ACC112 (cell line): ENCODE measurements around the gene CSPG5.

Experiments
- H2AFZ ChIP-seq: fragments of 200-600 bp; sonication (generic); one replicate; pipeline ENCODE4 v1.6.0; 2017; ENCODE audit warnings: antibody characterized with exemption, low read length; ENCODE audit not compliant: unreplicated experiment
- H3K27ac ChIP-seq: fragments of 200-600 bp; sonication (generic); 2 replicates; pipeline ENCODE4 v1.5.1; 2014; ENCODE audit warnings: low read depth, mild to moderate bottlenecking, antibody characterized with exemption, low read length, moderate library complexity
- H3K27me3 ChIP-seq: fragments of 200-600 bp; sonication (generic); 2 replicates; pipeline ENCODE4 v1.6.1; 2014; ENCODE audit warnings: mild to moderate bottlenecking, antibody characterized with exemption, low read length, moderate library complexity, mixed read lengths; ENCODE audit not compliant: insufficient read depth
- H3K36me3 ChIP-seq: fragments of 200-600 bp; sonication (generic); 2 replicates; pipeline ENCODE4 v1.6.1; 2016; ENCODE audit warnings: mild to moderate bottlenecking, antibody characterized with exemption, low read length, moderate library complexity, mixed read lengths; ENCODE audit not compliant: insufficient read depth
- H3K4me1 ChIP-seq: fragments of 200-600 bp; sonication (generic); one replicate; pipeline ENCODE4 v1.6.1; 2016; ENCODE audit warnings: low read length, mixed read lengths; ENCODE audit not compliant: insufficient read depth, unreplicated experiment, control insufficient read depth
- H3K4me3 ChIP-seq: fragments of 200-600 bp; sonication (generic); 2 replicates; pipeline ENCODE4 v1.5.1; 2014; ENCODE audit warnings: mild to moderate bottlenecking, low read depth, low read length
- H3K79me2 ChIP-seq: fragments of 200-600 bp; sonication (generic); one replicate; pipeline ENCODE4 v1.6.0; 2016; ENCODE audit warnings: low read length; ENCODE audit not compliant: control insufficient read depth, unreplicated experiment, insufficient read depth

CSPG5 gene

DNA sequence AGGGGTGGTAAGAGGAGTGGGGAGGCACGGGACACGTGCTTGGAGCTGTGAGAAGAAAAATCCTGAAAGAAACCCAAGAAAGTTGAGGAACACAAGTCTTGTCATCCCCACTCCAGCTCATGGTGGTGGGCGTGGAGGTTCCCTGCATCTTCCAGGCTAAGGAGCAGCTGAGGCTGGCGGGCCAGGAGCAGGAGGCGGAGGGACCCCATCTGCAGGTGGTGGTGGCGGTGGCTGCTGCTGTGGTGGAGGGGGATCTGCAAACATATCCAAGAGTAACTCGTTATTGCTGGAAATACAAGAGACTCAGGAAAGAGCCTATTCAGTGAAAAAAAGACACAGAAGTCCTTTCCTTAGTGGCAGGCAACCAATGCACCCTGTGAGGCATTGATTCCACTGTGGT lies 9.4 kb upstream of the CSPG5 start:
- H2AFZ ChIP-seq, result no peak overlapping the region
- no peaks in the 10 kb centered on the region for H3K79me2 ChIP-seq
- 0 out of 2 replicates have a peak, but pooled peaks cover 5% of the 10 kb centered on the region for H3K36me3 ChIP-seq
- no peaks in the 10 kb centered on the region for H3K27me3 ChIP-seq
- no peak overlapping the region for H3K27ac ChIP-seq
- no peak overlapping the region for H3K4me3 ChIP-seq
- peaks cover 6% of the 10 kb centered on the region for H3K4me1 ChIP-seq

DNA sequence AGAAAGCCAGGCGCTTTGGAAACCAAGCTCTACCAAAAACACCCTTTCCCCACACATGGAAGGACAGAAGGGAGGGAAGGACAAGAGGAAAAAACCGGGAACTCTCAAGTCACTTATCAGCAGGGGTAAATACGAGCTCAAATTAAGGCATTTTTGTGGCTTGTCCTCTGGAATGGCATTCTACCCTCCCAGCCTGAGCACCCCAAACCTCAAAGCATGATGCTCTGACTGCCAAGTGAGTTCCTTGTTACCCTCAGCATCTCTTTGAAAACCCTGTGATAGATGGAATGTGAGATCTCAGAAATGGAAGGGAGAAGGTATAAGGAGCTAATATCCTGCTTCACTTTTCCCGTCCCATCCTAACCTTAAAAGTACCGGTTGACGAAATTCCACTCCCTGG lies 8.1 kb upstream of the CSPG5 start:
- H3K36me3 ChIP-seq, result 0 out of 2 replicates have a peak, but pooled peaks cover 5% of the 10 kb centered on the region
- no peaks in the 10 kb centered on the region for H3K79me2 ChIP-seq
- no peak overlapping the region for H3K4me3 ChIP-seq
- H3K27me3 ChIP-seq, result no peaks in the 10 kb centered on the region
- H3K4me1 ChIP-seq, result peaks cover 6% of the 10 kb centered on the region
- H2AFZ ChIP-seq, result no peak overlapping the region
- H3K27ac ChIP-seq, result no peak overlapping the region

DNA sequence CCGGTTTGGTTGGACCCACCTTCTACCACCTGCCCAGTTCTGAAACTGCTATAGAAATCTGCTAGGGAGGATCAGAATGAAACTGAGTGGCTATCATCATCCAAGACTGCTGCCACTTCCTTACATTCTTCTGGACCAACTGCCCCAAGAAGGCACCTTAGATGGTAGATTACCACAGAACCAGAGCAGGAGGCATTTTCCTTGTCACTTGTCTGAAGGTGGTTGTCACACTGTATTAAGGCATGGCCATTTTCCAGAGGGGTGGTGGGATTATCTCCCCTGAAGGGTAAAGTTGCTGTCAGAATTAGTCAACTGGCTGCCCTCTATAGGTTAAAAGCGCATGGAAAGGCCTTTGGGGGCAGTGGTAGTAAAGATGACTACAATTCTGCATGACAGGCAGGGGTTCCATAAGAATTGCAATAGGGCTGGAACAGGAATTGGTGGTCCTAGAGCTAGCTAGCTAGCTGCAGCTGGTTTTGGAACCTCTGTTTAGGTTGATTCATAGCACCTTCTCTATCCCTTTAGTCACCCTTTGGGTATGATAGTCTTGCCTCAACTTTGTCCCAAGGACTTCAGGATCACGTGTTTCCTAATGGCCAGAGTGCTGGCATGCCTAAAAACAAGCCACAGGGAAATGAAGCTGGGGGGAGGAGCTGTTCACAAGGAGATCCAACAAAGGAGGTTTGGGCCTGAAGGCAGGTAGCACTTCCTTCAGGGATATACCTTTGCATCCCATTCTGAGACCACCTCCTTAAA lies 4.8 kb upstream of the CSPG5 start:
- Histone ChIP-seq H3K4me3 (no peak overlapping the region), H3K27me3 (peaks cover 27% of the 10 kb centered on the region), H2AFZ (no peak overlapping the region), H3K27ac (no peak overlapping the region), H3K36me3 (0 out of 2 replicates have a peak, but pooled peaks cover 2% of the 10 kb centered on the region), H3K4me1 (peaks cover 6% of the 10 kb centered on the region), H3K79me2 (no peaks in the 10 kb centered on the region)

DNA sequence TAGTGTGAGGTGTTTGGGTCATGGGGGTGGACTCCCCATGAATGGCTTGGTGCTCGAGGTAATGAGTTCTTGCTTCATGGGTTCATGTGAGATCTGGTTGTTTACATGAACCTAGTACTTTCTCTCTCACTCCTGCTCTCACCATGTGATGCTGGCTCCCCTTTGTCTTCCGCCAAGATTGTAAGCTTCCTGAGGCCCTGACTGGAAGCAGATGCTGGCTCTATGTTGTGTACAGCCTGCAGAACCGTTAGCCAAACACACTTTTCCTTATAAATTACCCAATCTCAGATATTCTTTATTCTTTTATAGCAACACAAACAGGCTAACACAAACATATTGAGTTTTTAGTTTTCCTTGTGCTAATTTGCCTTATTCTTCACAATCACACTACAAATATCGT lies 3.2 kb upstream of the CSPG5 start:
- no peak overlapping the region for H2AFZ ChIP-seq
- no peaks in the 10 kb centered on the region for H3K79me2 ChIP-seq
- H3K4me3 ChIP-seq, result no peak overlapping the region
- H3K27me3 ChIP-seq, result peaks cover 40% of the 10 kb centered on the region
- 0 out of 2 replicates have a peak, but pooled peaks cover 2% of the 10 kb centered on the region for H3K36me3 ChIP-seq
- peaks cover 6% of the 10 kb centered on the region for H3K4me1 ChIP-seq
- H3K27ac ChIP-seq, result no peak overlapping the region

DNA sequence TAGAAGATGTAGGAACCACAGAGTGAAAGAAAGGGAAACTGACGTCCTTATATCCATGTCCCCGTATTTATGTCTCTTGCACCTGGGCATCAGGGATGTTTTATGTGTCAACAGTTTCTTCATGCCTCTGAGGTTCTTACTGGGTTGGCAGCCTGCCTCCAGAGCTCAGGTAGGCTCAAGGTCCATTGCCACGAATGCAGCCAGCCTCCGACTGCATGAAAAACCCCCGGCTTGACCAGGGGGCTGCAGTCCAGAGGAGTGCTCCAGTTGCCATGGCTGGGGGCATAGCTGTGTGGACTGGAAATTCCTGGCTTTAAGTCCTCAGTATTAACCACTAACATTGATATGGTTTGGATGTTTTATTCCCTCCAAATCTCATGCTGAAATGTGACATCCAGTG lies 2.8 kb upstream of the CSPG5 start:
- Histone ChIP-seq H2AFZ (no peak overlapping the region), H3K27ac (no peak overlapping the region), H3K27me3 (peaks cover 40% of the 10 kb centered on the region), H3K79me2 (no peaks in the 10 kb centered on the region), H3K4me1 (peaks cover 6% of the 10 kb centered on the region), H3K4me3 (no peak overlapping the region), H3K36me3 (0 out of 2 replicates have a peak, but pooled peaks cover 2% of the 10 kb centered on the region)

DNA sequence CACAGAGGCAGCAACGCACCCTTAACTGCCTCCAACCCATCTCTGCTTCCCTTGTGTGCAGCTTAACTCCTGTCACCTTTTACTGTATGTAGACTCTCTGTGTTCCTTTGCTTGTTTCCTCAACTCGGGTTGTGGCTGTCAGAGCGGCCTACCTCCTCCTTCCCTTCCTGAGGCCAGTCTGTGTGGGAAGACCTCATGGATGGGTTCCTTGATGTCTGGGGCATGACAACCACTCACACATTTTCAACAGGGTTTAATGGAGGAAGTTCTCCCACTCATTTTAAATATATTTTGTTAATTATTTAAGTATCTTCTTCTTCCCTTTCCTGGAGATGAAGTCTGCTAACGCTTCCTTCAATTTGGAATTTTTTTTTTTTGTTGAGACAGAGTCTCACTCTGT lies 1.8 kb upstream of the CSPG5 start:
- Histone ChIP-seq H3K27ac (no peak overlapping the region), H3K4me1 (peaks cover 6% of the 10 kb centered on the region), H3K36me3 (0 out of 2 replicates have a peak, but pooled peaks cover 2% of the 10 kb centered on the region), H3K79me2 (no peaks in the 10 kb centered on the region), H3K4me3 (no peak overlapping the region), H2AFZ (no peak overlapping the region), H3K27me3 (peaks cover 40% of the 10 kb centered on the region)

DNA sequence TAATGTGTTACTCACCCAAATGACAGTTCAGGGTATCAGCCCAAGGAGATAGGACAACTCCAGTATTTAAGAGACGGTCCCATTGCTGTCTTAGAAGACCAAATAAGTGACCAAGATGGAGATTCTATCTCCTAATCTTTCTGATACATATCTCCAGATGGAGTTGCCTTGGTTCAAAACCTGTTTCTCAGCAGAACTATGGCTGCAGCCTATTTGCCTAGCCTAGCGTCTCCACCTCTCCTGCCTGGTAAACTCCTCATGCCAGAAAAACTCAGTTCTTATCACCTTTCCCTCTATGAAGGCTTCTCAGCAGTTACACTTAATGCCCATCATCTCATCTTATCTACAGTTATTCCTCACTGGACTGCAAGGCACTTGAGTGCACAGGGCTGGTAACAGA lies 1.2 kb upstream of the CSPG5 start:
- Histone ChIP-seq H2AFZ (no peak overlapping the region), H3K4me1 (peaks cover 6% of the 10 kb centered on the region)

DNA sequence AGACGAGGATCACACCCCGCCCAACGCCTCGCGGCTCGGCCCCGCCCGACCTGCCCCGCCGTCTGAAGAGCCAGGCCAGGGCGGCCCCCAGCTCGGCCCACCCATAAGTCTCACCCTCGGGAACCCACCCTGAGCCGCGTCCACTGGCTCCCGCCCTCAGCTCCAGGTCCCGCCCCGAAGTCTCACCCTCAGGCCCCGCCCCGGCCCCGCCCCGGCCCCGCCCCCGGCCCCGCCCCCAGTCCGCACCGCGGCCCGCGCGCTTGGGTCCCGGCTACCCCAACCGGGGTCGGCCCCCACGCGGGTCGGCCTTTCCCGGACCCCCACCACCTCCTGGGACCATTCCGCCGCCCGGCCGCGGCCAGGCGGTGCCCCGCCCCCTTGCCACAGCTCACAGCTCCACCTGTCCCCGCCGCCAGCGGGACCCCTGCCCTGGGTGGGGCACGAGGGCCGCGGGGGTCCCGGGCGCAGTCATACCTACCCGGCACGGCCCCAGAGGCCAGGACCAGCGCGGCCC lies 489 bp downstream of the CSPG5 start:
- Histone ChIP-seq H2AFZ (peak overlapping the region; percentile 60), H3K79me2 (no peaks in the 10 kb centered on the region), H3K36me3 (no peaks in the 10 kb centered on the region), H3K27me3 (peaks cover 54% of the 10 kb centered on the region), H3K4me1 (no peaks in the 10 kb centered on the region), H3K4me3 (peak overlapping the region; percentile 74), H3K27ac (no peak overlapping the region)

More for the DNA sequence above, 1.2 kb upstream of the CSPG5 start:
- Histone ChIP-seq H3K79me2 (no peaks in the 10 kb centered on the region), H3K4me3 (no peak overlapping the region), H3K27me3 (peaks cover 40% of the 10 kb centered on the region), H3K27ac (no peak overlapping the region), H3K36me3 (no peaks in the 10 kb centered on the region)

DNA sequence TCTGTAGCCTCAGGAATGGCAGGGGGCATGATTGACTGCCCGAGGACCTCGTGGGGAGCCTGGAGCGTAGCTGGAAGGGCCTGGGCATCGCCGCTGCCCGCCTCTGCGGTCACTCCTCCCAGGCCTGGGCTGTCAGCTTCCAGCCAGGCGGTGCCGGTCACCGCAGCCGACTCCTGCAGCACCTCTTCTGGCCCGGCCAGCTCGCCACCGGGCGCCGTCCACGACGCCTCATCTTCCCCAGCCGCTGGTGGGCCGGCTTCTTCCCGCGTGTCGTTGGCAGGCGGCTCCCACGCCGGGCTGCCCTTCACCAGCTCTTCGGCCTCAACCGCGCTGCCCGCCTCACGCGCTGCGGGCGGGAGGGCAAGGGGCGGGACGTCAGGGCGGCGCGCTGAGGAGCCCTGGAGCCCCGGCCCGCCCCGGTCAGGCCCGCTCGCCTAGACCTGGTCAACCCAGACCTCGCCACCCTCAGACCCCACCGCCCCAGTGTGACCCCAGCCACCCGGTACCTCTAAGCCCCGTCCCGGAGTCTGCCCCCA lies 1.0 kb downstream of the CSPG5 start:
- Histone ChIP-seq H3K79me2 (no peaks in the 10 kb centered on the region), H3K4me1 (no peaks in the 10 kb centered on the region), H3K4me3 (peak overlapping the region; percentile 74), H3K27me3 (peaks cover 59% of the 10 kb centered on the region), H2AFZ (peak overlapping the region; percentile 60), H3K36me3 (no peaks in the 10 kb centered on the region), H3K27ac (no peak overlapping the region)

DNA sequence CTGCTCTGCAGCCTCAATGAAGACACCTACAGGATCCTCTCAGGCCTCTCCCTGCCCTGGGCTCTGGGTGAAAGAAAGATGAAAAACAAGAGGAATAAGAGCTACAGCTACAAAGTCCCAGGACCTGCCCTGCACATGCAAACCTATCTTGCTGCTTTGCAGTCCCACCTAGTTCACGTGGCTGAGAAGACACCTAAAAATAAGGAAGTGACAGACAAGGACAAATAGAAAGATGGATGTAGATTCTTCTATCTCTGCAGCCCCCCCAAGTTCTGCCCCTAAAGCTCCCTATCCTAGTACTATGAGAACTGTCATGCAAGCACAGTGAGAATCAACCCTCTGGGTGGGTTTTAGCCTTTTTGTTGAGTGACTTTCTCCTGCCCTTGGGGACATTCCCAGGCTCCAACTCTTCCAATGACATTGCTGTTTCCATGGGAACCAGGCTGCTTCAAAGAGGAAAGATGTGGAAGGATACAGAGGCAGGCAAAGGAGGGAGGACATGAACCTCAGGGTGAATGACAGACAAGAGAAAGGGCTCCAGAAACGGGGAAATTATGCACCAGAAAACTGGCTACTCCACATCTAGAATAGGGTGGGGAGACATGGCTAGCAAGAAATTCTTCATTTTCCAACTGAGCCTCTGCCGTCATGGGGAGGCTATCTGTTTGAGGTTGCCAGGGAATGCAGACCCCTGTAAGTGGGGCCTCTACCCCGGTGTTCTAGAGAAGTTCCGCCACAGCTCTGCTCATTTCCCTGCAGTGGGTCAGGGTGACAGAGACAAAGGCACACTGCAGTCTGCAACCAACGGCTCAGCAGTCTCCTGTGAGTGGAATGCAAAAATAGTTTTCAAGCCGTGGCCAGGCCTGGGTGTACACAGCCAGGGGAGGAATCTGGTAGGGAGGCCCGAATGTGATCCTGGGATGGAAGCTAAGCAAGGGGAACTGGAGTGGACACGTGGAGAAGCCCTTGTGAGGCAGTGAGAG lies 5.2 kb downstream of the CSPG5 start:
- Histone ChIP-seq H3K27ac (no peak overlapping the region), H3K36me3 (no peaks in the 10 kb centered on the region), H2AFZ (no peak overlapping the region), H3K4me3 (no peak overlapping the region), H3K4me1 (no peaks in the 10 kb centered on the region), H3K79me2 (no peaks in the 10 kb centered on the region), H3K27me3 (peaks cover 52% of the 10 kb centered on the region)
